ENCODE data around the gene RPTOR.

Gene RPTOR

DNA sequence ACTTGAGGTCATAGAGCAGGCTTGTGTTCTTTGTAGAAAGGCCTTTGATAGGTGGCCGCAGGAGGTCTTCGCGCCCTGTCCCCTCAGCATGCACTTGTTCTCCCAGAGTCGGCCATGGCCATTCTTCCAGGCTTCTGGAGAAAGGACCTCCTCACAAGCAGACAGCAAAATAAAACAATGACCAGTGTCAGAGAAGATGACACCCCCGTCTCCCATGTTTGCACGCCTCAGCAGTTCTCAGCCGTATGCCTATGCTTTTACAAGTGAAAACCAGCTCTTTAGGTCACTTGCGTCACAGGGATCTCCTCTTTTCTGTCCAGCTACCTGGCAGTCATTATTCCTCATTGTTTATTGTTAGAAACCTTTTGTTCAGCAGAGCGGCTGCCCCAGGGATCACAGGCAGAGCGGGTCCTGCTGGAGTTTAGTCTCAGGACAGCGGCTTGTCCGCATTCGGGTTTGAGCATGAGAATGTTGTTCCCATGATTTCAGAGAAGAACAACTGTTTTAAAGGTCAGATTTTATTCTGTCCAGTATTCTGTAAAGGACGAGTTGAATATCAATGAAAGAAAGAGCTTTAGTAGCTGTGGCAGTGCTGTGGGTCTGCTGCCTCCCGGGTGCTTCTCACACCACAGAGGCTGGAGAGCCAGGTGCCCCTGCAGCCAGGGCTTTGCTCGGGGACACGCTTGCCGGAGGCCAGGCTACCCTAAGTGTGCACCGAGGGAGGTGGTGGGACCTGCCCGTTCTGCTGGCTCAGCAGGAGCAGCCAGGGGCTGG, 123.9 kb downstream of the RPTOR start:
- DNase-seq = no peak

DNA sequence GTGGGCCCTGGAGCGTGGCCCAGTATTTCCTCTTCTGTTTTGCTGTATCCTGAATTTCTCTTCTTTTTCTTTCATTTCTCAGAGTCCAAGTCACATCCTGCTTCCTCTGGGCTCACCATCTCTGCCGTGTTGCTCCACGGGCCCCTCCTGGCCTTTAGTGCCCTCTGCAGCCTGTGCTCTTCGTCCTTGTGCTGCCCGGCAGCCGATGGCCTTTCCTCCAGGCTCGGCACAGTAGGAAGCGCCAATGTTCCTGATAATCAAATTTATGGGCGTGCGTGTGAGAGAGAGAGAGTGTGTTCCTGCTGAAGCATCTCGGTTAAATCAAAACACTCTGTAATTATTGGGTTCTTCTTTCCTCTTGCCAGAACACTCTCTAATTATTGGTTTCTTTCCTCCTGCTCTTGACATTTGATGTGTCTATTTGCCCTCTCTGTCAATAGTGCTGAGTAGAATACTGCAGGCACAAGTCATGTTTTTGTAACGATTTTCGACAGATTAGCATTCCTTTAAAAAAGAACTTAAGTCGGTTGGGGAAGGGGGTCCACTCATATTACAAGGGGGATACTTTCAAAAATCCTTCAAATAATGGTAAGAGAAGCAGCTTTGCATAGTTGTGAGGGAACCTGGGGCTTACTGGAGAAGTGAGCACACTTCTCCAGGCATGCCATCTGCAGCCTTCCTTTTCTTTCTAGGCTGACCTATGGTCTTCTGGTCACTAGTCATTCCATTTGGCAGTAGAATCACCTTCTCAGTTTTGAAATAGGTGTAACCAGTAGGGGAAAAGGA, 126.6 kb downstream of the RPTOR start:
- no peak for DNase-seq

DNA sequence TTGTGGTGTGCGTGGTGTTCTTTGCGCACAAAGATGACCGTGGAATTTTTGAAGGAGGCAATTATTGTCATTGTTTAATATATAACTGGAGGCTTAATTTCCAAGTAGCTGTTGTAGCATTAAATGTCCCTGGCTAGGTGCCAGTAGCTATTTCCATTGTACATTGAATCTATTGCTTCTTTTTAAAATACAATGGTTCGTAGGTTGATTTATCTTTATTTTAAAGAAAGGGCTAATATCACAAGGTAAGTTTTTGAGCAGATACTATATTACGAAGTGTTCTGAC, 127.1 kb downstream of the RPTOR start:
- DNase-seq = no peak

DNA sequence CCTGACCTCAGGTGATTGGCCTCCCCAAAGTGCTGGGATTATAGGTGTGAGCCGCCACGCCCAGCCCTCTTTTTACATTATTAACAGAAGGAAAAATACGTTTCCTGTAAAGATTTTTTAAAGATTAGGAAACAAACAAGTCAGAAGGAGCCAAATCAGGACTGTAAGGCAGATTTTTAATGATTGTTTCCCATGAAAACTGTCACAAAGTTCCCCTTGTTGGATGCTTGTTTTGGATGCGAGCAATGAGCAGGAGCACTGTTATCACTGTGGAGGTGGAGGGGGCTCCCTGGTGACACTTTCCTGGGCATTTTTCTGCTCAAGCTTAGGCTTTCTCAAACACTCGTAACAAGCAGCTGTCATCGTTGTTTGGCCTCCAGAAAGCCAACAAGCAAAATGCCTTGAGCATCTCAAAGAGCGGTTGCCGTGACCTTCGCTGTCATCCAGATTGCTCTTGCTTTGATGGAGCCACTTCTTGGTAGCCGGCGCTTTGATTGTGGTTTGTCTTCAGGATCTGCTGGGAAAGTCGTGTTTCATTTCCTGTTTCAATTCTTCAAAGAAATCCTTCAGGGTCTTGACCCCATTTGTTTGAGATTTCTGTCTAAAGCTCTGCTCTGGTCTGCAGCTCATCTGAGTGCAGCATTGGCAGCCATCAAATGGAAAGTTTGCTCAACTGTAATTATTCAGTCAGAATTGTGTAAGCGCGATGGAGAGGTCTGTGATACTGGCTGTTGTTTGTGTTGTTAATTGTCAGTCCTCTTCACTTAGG, 128.7 kb downstream of the RPTOR start:
- DNase-seq = no peak

DNA sequence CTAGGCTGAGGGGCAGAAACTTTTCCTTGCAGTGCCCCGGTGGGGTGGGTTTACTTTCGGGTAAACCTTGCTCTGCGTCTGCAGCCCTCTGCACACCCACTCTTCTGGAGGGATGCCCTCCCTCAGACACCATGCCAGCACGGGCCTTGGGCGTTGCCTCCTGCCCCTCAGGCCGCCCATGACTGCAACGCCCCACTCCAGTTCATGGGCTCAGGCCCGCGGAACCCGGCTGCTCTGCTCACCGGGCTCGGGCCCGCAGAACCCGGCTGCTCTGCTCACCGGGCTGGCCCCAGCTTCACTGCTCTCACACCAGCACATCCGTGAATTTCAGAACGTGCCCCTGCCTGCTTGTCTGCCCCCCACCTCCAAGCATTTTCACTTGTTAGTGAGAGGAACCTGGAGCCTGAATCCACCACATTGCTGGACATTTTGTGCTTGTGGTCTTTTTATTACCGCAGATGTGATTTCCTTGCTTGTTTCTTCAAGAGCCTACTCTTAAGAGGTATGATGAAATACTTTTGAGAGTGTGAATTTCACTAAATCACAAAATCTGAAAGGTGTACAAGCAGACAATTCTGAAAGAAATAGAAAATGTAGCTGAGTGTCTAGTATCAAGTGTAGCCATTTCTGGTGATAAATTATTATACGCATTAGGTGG, 130.9 kb downstream of the RPTOR start:
- no peak for DNase-seq

DNA sequence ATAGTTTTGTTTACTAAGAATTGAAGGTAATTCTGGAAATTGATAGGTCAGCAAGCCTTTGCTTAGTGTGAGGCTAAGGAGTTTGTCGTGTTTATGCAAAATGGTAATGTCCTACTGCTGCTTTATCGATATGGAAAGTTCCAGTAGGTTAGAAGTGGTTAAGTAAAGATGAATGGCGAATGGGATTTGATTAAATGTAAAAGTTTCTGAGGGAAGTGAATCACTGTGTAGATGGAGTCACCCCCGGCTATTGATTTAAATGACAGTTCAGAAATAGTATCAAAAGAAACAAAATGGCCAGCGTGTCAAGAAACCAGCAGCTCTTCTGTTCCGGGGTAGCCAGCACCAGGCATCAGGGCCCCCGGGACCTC, 131.4 kb downstream of the RPTOR start:
- DNase-seq = no peak

DNA sequence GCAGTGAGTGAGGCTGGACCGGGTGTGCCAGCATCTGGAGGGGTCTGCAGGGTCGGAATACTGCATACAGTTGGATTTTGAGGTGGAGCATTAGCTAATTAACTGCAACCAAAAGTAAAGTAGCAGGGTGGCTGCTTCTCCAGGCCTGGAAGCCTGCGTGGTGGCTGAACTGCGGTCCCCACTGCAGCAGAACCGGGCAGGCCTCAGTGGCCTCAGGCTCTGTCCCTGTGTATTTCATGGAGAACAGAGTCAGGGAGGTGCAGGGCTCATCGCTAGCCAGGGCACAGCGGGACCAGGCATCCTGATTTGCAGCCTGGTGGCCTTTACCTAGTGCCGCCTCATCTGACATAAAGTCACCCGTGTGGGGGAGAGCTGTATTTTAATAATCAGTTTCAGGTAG, 131.9 kb downstream of the RPTOR start:
- DNase-seq = no peak

DNA sequence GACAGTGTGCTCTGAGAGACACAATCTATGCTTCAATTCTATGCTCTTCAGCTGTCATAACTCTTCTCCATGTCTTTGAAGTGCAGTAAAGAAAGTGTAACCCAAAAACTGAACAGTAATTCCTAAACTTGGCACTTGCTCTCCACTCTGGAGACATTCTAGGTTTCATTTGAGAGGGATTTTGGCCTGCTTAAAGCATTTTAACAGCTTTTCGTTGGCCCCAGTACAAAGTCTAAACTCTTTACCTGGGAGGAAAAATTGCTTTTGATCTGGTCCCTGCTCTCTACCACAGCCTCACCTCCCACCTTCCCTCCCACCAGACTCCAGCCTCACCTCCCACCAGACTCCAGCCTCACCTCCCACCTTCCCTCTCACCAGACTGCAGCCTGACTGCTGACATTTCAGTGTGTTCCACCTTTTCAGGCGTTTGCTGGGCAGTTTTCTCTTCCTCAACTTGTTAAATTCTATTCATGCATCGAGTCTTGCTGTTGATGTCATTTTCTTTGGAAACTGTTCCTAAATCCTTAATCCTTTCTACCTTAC, 132.6 kb downstream of the RPTOR start:
- DNase-seq = no peak

DNA sequence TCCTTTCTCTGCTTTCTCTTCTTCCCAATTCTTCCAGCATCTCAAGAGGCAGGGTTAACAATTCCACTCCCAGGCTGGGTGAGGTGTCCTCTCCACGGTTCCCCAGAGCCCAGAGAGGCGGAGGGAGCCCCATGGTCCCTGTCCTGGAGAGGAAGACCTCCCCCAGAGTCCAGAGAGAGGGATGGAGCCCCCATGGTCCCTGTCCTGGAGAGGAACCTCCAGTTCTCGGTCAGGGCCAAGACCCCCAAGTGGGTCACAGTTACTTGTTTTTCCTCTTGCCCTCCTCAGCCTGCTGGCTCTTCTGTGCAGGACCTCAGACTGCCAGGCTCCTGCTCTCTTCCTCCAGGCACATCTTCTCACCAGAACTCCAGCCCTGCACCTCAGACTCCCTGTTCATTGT, 135.2 kb downstream of the RPTOR start:
- DNase-seq = no peak

DNA sequence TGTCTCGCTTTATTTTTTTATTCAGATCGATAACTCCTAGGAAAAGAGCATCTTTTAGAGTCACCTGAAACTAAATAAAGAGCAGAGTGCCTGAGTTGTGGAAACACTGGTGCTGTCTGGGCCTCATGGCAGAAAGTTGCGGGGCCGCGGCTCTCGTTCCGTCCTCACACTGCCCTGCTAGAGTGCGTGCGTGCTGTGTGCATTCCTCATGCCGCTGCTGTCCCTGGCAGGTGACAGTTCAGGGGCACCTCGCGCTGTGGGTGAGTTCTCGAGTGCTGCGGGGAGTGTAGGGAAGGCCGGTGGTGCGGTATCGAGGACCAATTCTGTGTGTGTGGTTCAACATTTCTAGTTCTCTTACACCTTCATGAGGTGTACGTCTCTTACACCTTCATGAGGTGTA, 136.6 kb downstream of the RPTOR start:
- no peak for DNase-seq

DNA sequence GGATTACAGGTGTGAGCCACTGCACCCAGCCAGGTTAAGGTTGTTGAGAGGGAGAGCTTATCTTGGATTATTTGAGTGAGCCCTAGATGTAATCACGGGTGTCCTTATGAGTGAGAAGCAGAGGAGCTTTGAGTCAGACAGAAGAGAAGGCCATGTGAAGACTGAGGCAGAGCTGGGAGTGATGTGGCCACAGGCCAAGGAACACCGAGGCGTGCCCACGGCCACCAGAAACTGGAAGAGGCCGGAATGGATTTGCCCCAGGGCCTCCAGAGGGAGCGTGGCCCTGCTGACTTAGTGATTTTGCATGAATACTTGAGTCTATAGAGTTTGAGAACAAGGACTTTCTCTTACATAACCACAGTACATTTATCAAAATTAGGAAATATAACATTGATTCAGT, 137.7 kb downstream of the RPTOR start:
- no peak for DNase-seq

DNA sequence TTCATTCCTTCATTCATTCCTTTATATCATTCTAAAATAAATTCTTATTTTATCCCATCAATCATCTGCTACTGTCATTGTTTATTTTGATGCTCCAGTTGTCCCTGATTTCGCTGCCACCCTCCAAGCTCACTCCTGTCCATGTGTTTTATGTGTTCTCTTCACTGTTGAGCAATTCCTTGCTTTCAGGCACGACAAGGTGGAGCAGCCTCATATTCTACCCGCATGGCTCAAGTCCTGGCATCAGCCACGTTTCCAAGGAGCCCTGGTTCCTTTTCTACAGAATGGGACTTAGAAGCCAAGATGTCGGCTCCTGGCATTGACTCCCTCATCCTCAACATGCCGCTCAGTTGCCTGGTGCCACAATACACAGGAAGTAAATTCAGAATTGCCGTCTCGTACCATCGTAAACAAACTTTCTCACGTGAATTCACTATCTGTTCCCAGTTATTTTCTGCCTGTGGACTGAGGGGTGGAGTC, 139.0 kb downstream of the RPTOR start:
- no peak for DNase-seq

DNA sequence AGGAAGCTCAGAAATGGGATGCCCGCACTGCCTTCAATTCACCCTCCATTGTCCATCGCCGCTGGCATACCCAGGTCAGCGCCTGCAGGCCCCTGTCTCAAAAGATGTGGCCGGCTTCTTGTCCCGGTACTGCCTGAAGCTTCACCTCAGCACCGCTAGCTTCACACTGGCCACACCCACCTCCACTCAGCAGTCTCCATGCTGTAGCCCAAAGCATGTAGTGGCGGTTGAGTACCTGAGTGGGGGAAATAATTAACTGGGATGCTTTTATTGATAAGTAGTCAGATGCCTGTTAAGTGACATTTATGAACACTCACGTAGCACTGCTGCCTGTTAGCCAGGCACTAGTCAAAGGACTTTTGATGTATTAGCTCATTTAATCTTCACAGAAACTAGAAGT, 143.2 kb downstream of the RPTOR start:
- no peak for DNase-seq

DNA sequence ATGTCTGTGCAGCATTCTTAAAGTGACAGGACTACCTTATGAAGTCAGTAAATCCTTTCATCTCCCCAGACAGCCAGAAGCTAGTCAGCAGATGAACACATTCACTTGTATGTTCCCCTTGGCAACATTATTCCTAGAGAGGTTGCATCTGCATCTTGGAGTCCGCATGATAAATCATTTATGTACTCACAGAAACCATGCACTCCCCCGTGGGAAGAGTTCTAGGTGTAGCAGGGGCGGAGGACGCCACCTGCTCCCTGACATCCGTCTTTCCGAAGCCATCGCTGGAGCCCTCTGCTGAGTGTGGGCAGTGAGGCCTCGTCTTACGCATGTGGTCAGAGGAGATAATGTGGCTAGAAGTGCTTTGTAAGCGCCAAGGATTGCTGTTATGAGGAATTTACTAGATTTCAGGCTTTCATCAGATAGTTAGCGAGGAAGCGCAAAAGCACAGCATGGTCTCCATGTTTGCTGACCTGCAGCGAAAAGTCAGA, 144.5 kb downstream of the RPTOR start:
- DNase-seq = no peak

DNA sequence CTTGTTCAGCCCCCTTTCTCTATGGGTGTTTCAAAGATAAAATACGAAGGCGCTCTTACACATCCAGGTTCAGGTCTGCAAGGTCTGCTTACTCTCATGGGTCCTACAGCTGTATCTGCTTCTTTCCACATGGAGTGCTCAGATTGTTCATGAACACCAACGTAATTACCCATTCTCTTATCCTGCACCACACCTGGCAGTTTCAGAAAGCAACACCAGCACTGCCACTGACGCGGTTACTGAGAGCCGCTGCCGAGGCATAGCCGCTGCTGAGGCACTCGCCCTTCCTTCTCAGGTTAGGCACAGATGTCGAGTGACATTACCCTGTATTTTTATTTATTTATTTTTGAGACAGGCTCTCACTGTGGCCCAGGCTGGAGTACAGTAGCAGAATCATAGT, 147.1 kb downstream of the RPTOR start:
- DNase-seq = no peak

DNA sequence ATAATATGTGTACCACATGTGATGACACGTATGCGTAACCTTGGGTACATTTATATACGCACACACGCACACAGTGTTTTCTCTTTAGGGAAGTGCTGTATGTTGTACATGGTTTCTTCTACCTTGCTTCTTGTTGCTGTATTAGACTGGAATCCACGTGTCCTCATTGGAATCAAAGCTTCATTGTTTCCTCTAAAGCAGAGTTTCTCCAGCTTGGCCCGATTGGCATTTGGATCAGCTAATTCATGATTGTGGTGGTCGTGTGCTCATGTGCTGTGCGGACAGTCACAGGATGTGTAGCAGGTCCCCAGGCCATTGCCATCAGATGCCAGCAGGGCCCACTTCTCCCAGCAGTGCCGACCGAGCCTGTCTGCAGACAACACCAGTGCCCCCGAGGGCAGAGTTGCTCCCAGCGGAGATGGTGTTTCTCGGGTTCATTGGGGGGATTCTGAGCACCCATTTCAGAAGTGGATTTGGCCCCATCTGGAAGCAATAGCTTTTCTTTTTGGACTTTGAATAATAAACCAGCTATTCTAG, 148.4 kb downstream of the RPTOR start:
- DNase-seq = no peak

DNA sequence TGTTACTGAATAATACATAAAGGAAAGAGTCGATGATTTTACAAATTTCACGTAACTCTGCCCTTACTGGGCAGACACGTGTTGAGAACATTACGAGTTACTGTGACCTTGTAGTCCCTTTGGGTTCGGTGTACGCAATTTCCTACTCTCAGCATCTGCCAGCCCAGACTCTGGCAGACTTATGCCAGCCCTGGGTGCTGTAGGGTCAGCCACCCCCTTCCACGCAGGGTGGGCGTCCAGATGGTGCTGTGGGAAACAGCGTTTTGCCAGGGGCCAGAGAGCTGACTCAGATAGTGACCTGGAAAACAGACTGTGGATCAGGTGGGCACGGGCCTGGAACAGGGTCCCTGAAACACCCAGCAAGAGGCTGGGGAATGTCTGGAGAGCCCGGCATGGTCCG, 148.9 kb downstream of the RPTOR start:
- no peak for DNase-seq

DNA sequence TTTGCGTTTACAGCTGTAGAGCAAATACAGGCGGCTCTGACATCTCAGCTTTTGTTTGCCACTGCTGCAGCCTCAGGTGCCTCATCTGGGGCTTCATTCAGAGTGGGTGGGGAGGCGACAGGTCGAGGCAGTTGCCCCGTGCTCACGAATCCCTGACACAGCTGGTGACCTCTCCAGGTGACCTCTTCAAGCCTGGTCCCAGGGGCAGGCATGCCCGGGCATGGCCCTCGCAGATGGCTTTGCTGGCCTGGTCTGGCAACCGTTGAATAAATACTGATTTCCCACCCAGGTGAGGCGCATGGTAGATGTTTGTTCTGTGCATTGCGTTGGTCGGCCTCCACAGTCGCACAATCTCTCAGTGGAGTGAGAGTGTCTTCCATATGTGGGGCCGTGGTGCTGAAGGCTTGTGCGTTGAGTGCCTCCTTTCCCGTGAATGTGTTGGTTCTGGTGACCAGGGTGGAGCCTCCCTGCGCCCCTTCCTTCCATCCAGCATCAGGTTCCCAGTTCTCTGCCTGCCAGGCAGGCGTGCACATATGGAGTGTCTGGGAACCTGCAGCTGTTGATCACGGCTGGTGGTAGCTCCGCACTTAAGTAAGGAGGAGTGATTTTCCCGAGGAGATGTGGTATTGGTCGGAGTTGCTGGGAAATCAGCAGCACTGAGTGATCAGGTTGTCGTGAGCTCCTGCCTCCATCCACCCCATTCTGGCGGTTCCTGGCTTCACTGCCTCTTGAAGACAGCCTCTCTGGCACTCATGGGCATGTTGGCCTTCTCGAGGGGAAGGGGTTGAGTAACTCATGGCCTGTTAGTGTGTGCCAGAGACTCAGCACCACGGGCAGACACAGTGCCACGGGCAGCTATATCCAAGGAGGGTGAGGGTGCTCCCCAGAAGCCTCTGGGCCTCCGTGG, 149.7 kb downstream of the RPTOR start:
- no peak for DNase-seq

DNA sequence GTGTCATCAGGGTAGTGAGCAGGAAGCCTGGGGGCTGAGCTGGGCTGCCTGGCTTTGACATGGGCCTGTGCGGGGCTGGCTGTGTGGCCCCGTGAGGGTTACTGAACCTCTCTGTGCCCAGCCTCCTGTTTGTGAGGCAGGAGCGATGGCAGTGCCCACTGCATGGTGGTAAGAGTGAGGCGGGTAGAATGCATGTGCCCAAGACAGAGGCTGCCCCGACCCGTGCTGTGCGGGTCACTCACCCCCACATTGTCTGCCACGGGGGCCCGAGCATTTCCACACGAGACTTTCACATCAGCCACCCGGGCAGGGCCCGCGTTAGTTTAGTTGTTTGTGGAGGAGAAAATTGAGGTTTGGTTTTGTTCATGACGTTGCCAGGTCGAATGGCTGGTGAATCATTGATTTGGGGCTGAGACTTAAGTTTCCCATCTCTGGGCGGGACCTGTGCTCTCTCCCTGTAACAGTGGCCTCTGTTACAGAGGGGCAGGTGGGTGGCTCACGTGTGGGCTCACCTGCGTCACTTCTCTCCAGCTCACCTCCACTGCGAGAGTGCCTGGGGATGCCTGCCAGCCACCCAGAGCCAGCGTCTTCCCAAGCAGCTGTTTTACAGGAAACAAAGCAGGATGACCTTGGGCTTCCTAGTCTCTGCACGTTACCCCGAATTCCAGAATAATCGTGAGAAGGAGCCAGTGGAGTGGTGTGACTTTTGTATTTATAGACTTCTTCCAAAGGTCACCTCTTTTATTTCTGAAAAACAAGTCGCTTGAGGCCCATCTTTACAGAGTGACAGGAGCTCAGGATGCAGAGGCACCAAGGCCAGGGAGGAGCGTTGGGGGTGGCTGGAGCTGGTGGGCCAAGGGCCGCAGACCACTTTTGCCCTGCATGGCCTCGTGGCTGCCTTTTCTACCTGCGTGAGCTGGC, 150.6 kb downstream of the RPTOR start:
- DNase-seq = no peak

DNA sequence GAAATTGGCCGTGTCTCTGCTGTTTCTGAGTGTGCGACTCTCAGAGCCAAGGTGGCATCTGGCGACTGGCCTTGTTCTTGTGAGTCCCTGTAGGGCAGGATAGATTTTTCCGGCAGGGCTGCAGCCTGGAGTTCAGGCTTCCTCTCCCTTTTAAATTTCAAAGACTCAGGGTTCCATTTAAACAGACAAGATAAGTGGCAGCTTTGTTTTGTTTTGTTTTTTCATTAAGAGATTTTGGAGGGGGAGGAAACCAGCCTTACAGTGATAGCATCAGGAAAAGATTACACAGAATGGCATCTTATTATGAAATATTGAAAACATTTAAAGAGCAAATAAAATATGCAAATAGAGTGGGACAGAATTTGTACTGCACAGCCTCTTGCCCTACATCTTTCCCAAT, 151.3 kb downstream of the RPTOR start:
- DNase-seq = no peak
